Caco-2 (cell line): ENCODE measurements around the gene SDCCAG8. TPM values are rescaled to one million over a fixed set of nuclear protein-coding genes. Genes with fewer than 3 reads are reported as not detected.

Experiments used
- BruUV-seq: library from RNA; stranded (reverse); fragments of 400-500 nt; replicated peaks from 2 replicates; lab custom pipeline; 2021; lab: Mats Ljungman, UMichigan
- CTCF ChIA-PET: fragments of 300-600 bp; sonication (Branson Sonifier 250); formaldehyde crosslinking; loops from one replicate; lab custom pipeline; 2022; ENCODE audit warnings: antibody characterized with exemption; lab: Charles Lee
- POLR2A ChIA-PET: fragments of 300-600 bp; sonication (Branson Sonifier 250); formaldehyde crosslinking; loops from one replicate; lab custom pipeline; 2022; ENCODE audit warnings: antibody characterized with exemption; lab: Charles Lee
- DNase-seq, 2 experiments: peaks; one replicate each; pipeline versions ENCODE4 v3.0.0 to v3.0.0-alpha.2; 2020 to 2022
- H3K27me3 ChIP-seq: replicated peaks from 2 replicates; pipeline ENCODE4 v1.6.0; 2011; ENCODE audit warnings: low read length; ENCODE audit not compliant: control insufficient read depth, insufficient read depth
- H3K36me3 ChIP-seq: 2 replicates; pipeline ENCODE4 v1.5.1; 2011; ENCODE audit warnings: low read length; ENCODE audit not compliant: control insufficient read depth, insufficient read depth
- H3K4me1 ChIP-seq: fragments of 250-450 bp; sonication (Bioruptor Pico); 2 replicates; pipeline ENCODE4 v1.5.1; 2020; ENCODE audit warnings: mild to moderate bottlenecking
- H3K4me3 ChIP-seq: 2 replicates; pipeline ENCODE4 v1.5.1; 2011; ENCODE audit warnings: low read depth, mild to moderate bottlenecking, control low read depth, low read length
- H3K9me3 ChIP-seq: fragments of 250-450 bp; sonication (Bioruptor Pico); 2 replicates; pipeline ENCODE4 v1.5.1; 2020; ENCODE audit warnings: mild to moderate bottlenecking, moderate library complexity
- H3K27ac Mint-ChIP-seq: one replicate; pipeline ENCODE4 v1.8.0; 2022; ENCODE audit warnings: mixed read lengths; ENCODE audit not compliant: unreplicated experiment
- H3K27me3 Mint-ChIP-seq: one replicate; pipeline ENCODE4 v1.8.0; 2022; ENCODE audit warnings: mixed read lengths; ENCODE audit not compliant: insufficient read depth, unreplicated experiment
- H3K36me3 Mint-ChIP-seq: one replicate; pipeline ENCODE4 v1.8.0; 2022; ENCODE audit warnings: mild to moderate bottlenecking, mixed read lengths; ENCODE audit not compliant: insufficient read depth, unreplicated experiment
- H3K4me1 Mint-ChIP-seq: one replicate; pipeline ENCODE4 v1.8.0; 2022; ENCODE audit warnings: low read depth, mixed read lengths; ENCODE audit not compliant: unreplicated experiment
- H3K4me3 Mint-ChIP-seq: one replicate; pipeline ENCODE4 v1.8.0; 2022; ENCODE audit warnings: mild to moderate bottlenecking, moderate library complexity, mixed read lengths; ENCODE audit not compliant: unreplicated experiment
- H3K9me3 Mint-ChIP-seq: one replicate; pipeline ENCODE4 v1.8.0; 2022; ENCODE audit warnings: mixed read lengths; ENCODE audit not compliant: unreplicated experiment
- CTCF ChIP-seq, 2 experiments: fragments of 200-600 bp in 1 of 2; IDR thresholded peaks; 1 replicate in 1 of 2; 2 replicates in 1 of 2; pipeline versions ENCODE4 v1.5.1 to v1.8.0; 2011 to 2022; ENCODE audit warnings: antibody characterized with exemption in 1 of 2, control low read depth in 1 of 2, inconsistent platforms in 1 of 2, low read depth in 1 of 2, low read length in 1 of 2, mild to moderate bottlenecking in 1 of 2, moderate library complexity in 1 of 2; ENCODE audit not compliant: insufficient read depth in 1 of 2, severe bottlenecking in 1 of 2, unreplicated experiment in 1 of 2
- intact Hi-C: fragments of 100-400 bp; cut with micrococcal nuclease; formaldehyde crosslinking; loops from one replicate; pipeline ENCODE4 v1.10.0; 2022; ENCODE audit not compliant: unreplicated experiment
- total RNA-seq: library from RNA; stranded (reverse); gene quantifications from 2 replicates; pipeline ENCODE4 v1.2.3, GENCODE V29; 2022

SDCCAG8 gene
- total RNA-seq, 1 experiment from 2014 or later: 23.0 TPM

- intact Hi-C loops: no loop called here
- Mint-ChIP-seq H3K36me3 (peaks cover 23% of the 10 kb centered on the region), H3K4me1 (no peaks in the 10 kb centered on the region), H3K9me3 (peaks cover 34% of the 10 kb centered on the region), H3K4me3 (no peak overlapping the region), H3K27ac (no peak overlapping the region), H3K27me3 (no peaks in the 10 kb centered on the region)
- CTCF ChIA-PET: no interaction called here
- Histone ChIP-seq H3K4me1 (no peaks in the 10 kb centered on the region), H3K27me3 (no peaks in the 10 kb centered on the region), H3K9me3 (peaks cover 12% of the 10 kb centered on the region), H3K4me3 (no peak overlapping the region), H3K36me3 (no peaks in the 10 kb centered on the region)
- POLR2A ChIA-PET: no interaction called here
- BruUV-seq: no TSS peak
- DNase-seq: no peak
- no peak for TF ChIP-seq CTCF (IDR thresholded peaks at IDR 0.05; ENCODE audit: insufficient read depth in 1 of 2, low read depth in 1 of 2, low read length in 1 of 2, severe bottlenecking in 1 of 2, unreplicated experiment in 1 of 2)
Observed at GRCh38 chr1:243233908-243234307, 21.9 kb upstream of the SDCCAG8 start.

GRCh38 chr1:243234978-243235647, 20.7 kb upstream of the SDCCAG8 start:
- BruUV-seq: no TSS peak
- Histone ChIP-seq H3K36me3 (no peaks in the 10 kb centered on the region), H3K4me3 (no peak overlapping the region), H3K4me1 (no peaks in the 10 kb centered on the region), H3K27me3 (no peaks in the 10 kb centered on the region), H3K9me3 (peaks cover 8% of the 10 kb centered on the region)
- Mint-ChIP-seq H3K4me1 (no peaks in the 10 kb centered on the region), H3K27ac (no peak overlapping the region), H3K36me3 (peaks cover 23% of the 10 kb centered on the region), H3K4me3 (no peak overlapping the region), H3K27me3 (no peaks in the 10 kb centered on the region), H3K9me3 (peaks cover 29% of the 10 kb centered on the region)
- intact Hi-C loops: no loop called here
- ChIA-PET CTCF (no interaction called here), POLR2A (interaction anchor here (0.6 kb wide), 1 partner anchor 1256 kb away, joined by 3 read pairs; no protein-coding TSS in a partner anchor)
- no peak for TF ChIP-seq CTCF (IDR thresholded peaks at IDR 0.05; ENCODE audit: insufficient read depth in 1 of 2, low read depth in 1 of 2, low read length in 1 of 2, severe bottlenecking in 1 of 2, unreplicated experiment in 1 of 2)
- DNase-seq: no peak

- no peak for DNase-seq
- Histone ChIP-seq H3K4me3 (no peak overlapping the region), H3K27me3 (no peaks in the 10 kb centered on the region), H3K4me1 (no peaks in the 10 kb centered on the region), H3K36me3 (no peaks in the 10 kb centered on the region), H3K9me3 (no peaks in the 10 kb centered on the region; the same call in 1 of the 2 replicates)
- Mint-ChIP-seq H3K27ac (no peak overlapping the region), H3K36me3 (peaks cover 10% of the 10 kb centered on the region), H3K9me3 (peaks cover 13% of the 10 kb centered on the region), H3K27me3 (no peaks in the 10 kb centered on the region), H3K4me3 (no peak overlapping the region), H3K4me1 (no peaks in the 10 kb centered on the region)
- ChIA-PET POLR2A (interaction anchor here (0.6 kb wide), 1 partner anchor 135 kb away, joined by 12 read pairs; no protein-coding TSS in a partner anchor), CTCF (no interaction called here)
- intact Hi-C loops: no loop called here
- TF ChIP-seq CTCF (IDR thresholded peaks at IDR 0.05; ENCODE audit: insufficient read depth in 1 of 2, low read depth in 1 of 2, low read length in 1 of 2, severe bottlenecking in 1 of 2, unreplicated experiment in 1 of 2): no peak
- BruUV-seq: no TSS peak
Observed at GRCh38 chr1:243236604-243237252, 19.1 kb upstream of the SDCCAG8 start.
